HCT116 (cell line): ENCODE results near the gene GPR139. TPM values are rescaled to one million over a fixed set of nuclear protein-coding genes. Genes with fewer than 3 reads are reported as not detected.

Experiments
- ATAC-seq: fragments of 200-7000 bp; cut with Tn5 transposase; 2 replicates; pipeline ENCODE4 v1.9.1; 2020; ENCODE audit warnings: mild to moderate bottlenecking, moderate library complexity
- BruUV-seq: library from RNA; stranded (reverse); fragments of 400-500 nt; replicated peaks from 2 replicates; lab custom pipeline; 2021; lab: Mats Ljungman, UMichigan
- CTCF ChIA-PET: fragments of 300-600 bp; sonication (Branson Sonifier 250); formaldehyde crosslinking; loops from one replicate; lab custom pipeline; 2021; ENCODE audit warnings: antibody characterized with exemption; lab: Charles Lee
- POLR2A ChIA-PET: fragments of 300-600, 350-600 bp; sonication (Branson Sonifier 250); formaldehyde crosslinking; loops from one replicate; lab custom pipeline; 2021; ENCODE audit warnings: antibody characterized with exemption; lab: Charles Lee
- RAD21 ChIA-PET, 2 experiments: fragments of 300-600 bp; sonication (Branson Sonifier 250); formaldehyde crosslinking; loops; one replicate each; lab custom pipeline; 2023; ENCODE audit warnings: low total read pairs in 2 of 2; ENCODE audit not compliant: uncharacterized antibody in 2 of 2, unreplicated experiment in 2 of 2, low non-redundant PET in 1 of 2; lab: Charles Lee
- DNase-seq: peaks from one replicate; pipeline ENCODE4 v3.0.0-alpha.2; 2010; ENCODE audit warnings: low read depth, low spot score
- H2AFZ ChIP-seq: fragments of 200-600 bp; shearing (Covaris generic), sonication (generic); 2 replicates; pipeline ENCODE4 v1.6.1; 2017; ENCODE audit warnings: low read depth, mixed run types, mixed read lengths, antibody characterized with exemption, low read length; ENCODE audit not compliant: poor library complexity, severe bottlenecking
- H3K27ac ChIP-seq: 2 replicates; pipeline ENCODE4 v1.5.1; 2012; ENCODE audit warnings: low read depth, low read length
- H3K27me3 ChIP-seq: fragments of 200-600 bp; sonication (generic); 2 replicates; pipeline ENCODE4 v1.6.1; 2016; ENCODE audit warnings: mixed run types, low read length, mixed read lengths; ENCODE audit not compliant: insufficient read depth
- H3K36me3 ChIP-seq, 2 experiments: fragments of 200-500 bp in 1 of 2; fragments of 200-600 bp in 1 of 2; sonication (Bioruptor generic) in 1 of 2; sonication (generic) in 1 of 2; 2 replicates each; pipeline versions ENCODE4 v1.5.1 to v1.6.1; 2014 to 2016; ENCODE audit warnings: low read length in 2 of 2, inconsistent platforms in 1 of 2, mixed read lengths in 1 of 2, mixed run types in 1 of 2; ENCODE audit not compliant: insufficient read depth in 2 of 2, control insufficient read depth in 1 of 2
- H3K4me1 ChIP-seq, 2 experiments: fragments of 200-600 bp in 1 of 2; sonication (generic) in 1 of 2; 2 replicates each; pipeline versions ENCODE4 v1.5.1 to v1.6.1; 2012 to 2017; ENCODE audit warnings: low read length in 2 of 2, inconsistent platforms in 1 of 2, mild to moderate bottlenecking in 1 of 2, mixed read lengths in 1 of 2, mixed run types in 1 of 2, moderate library complexity in 1 of 2; ENCODE audit not compliant: insufficient read depth in 2 of 2, control insufficient read depth in 1 of 2
- H3K4me2 ChIP-seq: fragments of 200-600 bp; sonication (generic); 2 replicates; pipeline ENCODE4 v1.6.1; 2017; ENCODE audit warnings: mixed run types, low read length, mixed read lengths
- H3K4me3 ChIP-seq, 2 experiments: fragments of 200-600 bp in 1 of 2; sonication (generic) in 1 of 2; replicated peaks in 1 of 2; 2 replicates each; pipeline ENCODE4 v1.5.1; 2011 to 2016; ENCODE audit warnings: low read length in 2 of 2, control low read depth in 1 of 2, low read depth in 1 of 2, mild to moderate bottlenecking in 1 of 2, mixed read lengths in 1 of 2, mixed run types in 1 of 2
- H3K79me2 ChIP-seq: fragments of 200-600 bp; sonication (generic); 2 replicates; pipeline ENCODE4 v1.6.1; 2017; ENCODE audit warnings: mild to moderate bottlenecking, mixed run types, low read length, moderate library complexity, mixed read lengths; ENCODE audit not compliant: insufficient read depth
- H3K9ac ChIP-seq: fragments of 200-600 bp; sonication (generic); 2 replicates; pipeline ENCODE4 v1.6.1; 2016; ENCODE audit warnings: low read length, mixed read lengths
- H3K9me2 ChIP-seq: fragments of 200-600 bp; sonication (generic), shearing (Covaris generic); 2 replicates; pipeline ENCODE4 v1.6.1; 2017; ENCODE audit warnings: mixed run types, mild to moderate bottlenecking, moderate library complexity; ENCODE audit not compliant: insufficient read depth
- H3K9me3 ChIP-seq, 2 experiments: fragments of 200-500 bp in 1 of 2; fragments of 200-600 bp in 1 of 2; sonication (Bioruptor generic) in 1 of 2; sonication (generic) in 1 of 2; 2 replicates each; pipeline ENCODE4 v1.6.1; 2014 to 2017; ENCODE audit warnings: low read length in 2 of 2, mixed read lengths in 2 of 2, inconsistent platforms in 1 of 2, low read depth in 1 of 2, mild to moderate bottlenecking in 1 of 2, mixed run types in 1 of 2, moderate library complexity in 1 of 2; ENCODE audit not compliant: control insufficient read depth in 1 of 2, insufficient read depth in 1 of 2
- H4K20me1 ChIP-seq: fragments of 200-600 bp; sonication (generic), shearing (Covaris generic); 2 replicates; pipeline ENCODE4 v1.6.1; 2017; ENCODE audit warnings: mixed run types, mild to moderate bottlenecking, moderate library complexity; ENCODE audit not compliant: insufficient read depth
- CEBPB ChIP-seq: IDR thresholded peaks from 2 replicates; pipeline ENCODE4 v1.6.1; 2012; ENCODE audit warnings: low read depth
- EGR1 ChIP-seq: IDR thresholded peaks from 2 replicates; pipeline ENCODE4 v1.6.1; 2012; ENCODE audit warnings: low read depth
- ELF1 ChIP-seq: IDR thresholded peaks from 2 replicates; pipeline ENCODE4 v1.6.1; 2012; ENCODE audit warnings: low read depth, borderline replicate concordance
- EZH2 ChIP-seq: fragments of 200-600 bp; sonication (generic); IDR thresholded peaks from 2 replicates; pipeline ENCODE4 v1.6.1; 2017; ENCODE audit warnings: antibody characterized with exemption, mixed run types
- EZH2phosphoT487 ChIP-seq: fragments of 200-600 bp; IDR thresholded peaks from 2 replicates; pipeline ENCODE4 v1.6.1; 2018; ENCODE audit warnings: antibody characterized with exemption, borderline replicate concordance
- FOSL1 ChIP-seq: IDR thresholded peaks from 2 replicates; pipeline ENCODE4 v1.6.1; 2012; ENCODE audit warnings: low read depth
- JUND ChIP-seq: IDR thresholded peaks from 2 replicates; pipeline ENCODE4 v1.6.1; 2012
- POLR2A ChIP-seq: IDR thresholded peaks from 2 replicates; pipeline ENCODE4 v1.7.0; 2011; ENCODE audit warnings: borderline replicate concordance; ENCODE audit not compliant: insufficient read depth, insufficient read length; ENCODE audit errors: extremely low read depth
- POLR2AphosphoS5 ChIP-seq: IDR thresholded peaks from 2 replicates; pipeline ENCODE4 v1.6.1; 2011; ENCODE audit warnings: mild to moderate bottlenecking, low read depth, low read length, moderate library complexity
- RAD21 ChIP-seq: IDR thresholded peaks from 2 replicates; pipeline ENCODE4 v1.6.1; 2012; ENCODE audit warnings: low read depth, mild to moderate bottlenecking
- SIN3A ChIP-seq: IDR thresholded peaks from 2 replicates; pipeline ENCODE4 v1.6.1; 2012; ENCODE audit warnings: low read depth
- SP1 ChIP-seq: IDR thresholded peaks from 2 replicates; pipeline ENCODE4 v1.6.1; 2012; ENCODE audit warnings: low read depth
- SRF ChIP-seq: IDR thresholded peaks from 2 replicates; pipeline ENCODE4 v1.6.1; 2012; ENCODE audit warnings: low read depth
- TCF7L2 ChIP-seq: IDR thresholded peaks from 2 replicates; pipeline ENCODE4 v1.7.0; 2011; ENCODE audit warnings: borderline replicate concordance, inconsistent platforms; ENCODE audit not compliant: insufficient read depth, insufficient read length; ENCODE audit errors: extremely low read depth
- ZFX ChIP-seq: fragments of 450-650 bp; IDR thresholded peaks from 2 replicates; pipeline ENCODE4 v1.6.1; 2017
- ZNF274 ChIP-seq: fragments of 200-500 bp; sonication (Bioruptor generic); IDR thresholded peaks from 2 replicates; pipeline ENCODE4 v1.6.1; 2014; ENCODE audit warnings: mild to moderate bottlenecking, low read depth, low read length, inconsistent platforms
- intact Hi-C: fragments of 100-400 bp; cut with micrococcal nuclease; formaldehyde crosslinking; loops from 2 replicates; pipeline ENCODE4 v1.10.0; 2022
- total RNA-seq: library from RNA; stranded (reverse); gene quantifications from one replicate; pipeline ENCODE4 v1.2.1, GENCODE V29; 2021; ENCODE audit not compliant: unreplicated experiment
- TF ChIP-seq, protein P1 (sequence below): IDR thresholded peaks from 2 replicates; pipeline ENCODE4 v1.6.1; 2012; ENCODE audit warnings: low read depth
- TF ChIP-seq, protein P2 (sequence below): IDR thresholded peaks from 2 replicates; pipeline ENCODE4 v1.6.1; 2012
- TF ChIP-seq, protein P3 (sequence below): IDR thresholded peaks from 2 replicates; pipeline ENCODE4 v1.6.1; 2012
- TF ChIP-seq, protein P4 (sequence below): IDR thresholded peaks from 2 replicates; pipeline ENCODE4 v1.6.1; 2011; ENCODE audit warnings: mild to moderate bottlenecking, low read length, moderate library complexity; ENCODE audit not compliant: insufficient replicate concordance; ENCODE audit errors: extremely low read depth

The GPR139 gene
- total RNA-seq, 1 experiment from 2014 or later: not detected

DNA sequence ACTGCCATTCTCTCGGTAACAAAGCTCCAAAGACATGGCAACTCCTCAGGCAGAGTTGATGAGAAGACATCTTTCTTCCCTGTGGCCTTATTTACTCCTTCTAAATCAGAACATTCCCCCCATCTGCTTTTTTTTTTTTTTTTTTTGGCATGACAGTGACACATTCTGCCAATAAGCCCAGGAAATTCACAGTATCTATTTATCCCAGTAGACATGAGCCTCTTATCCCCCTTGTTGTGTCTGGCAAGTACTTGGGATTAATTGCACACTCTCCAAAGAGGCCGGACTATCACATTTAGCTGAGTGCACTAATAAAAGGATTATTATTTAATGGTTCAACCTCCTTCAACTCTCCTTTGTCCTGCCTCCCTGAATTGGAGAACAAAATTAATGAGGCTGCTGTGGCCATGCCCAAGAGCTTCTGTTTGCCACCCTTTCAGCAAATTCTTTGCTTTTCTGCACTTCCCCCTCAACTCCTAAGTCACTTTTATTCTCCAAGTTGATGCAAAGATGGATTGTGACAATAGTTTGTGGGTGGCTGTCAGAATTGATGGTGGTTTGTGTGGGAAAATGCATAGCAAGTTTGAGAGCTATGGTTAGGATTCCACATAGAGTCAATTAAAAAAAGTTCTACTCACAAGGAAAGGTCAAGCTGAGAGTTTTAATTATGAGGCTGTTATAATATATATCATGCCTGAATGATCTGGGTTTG is 47.2 kb downstream of the GPR139 start:
- no peak for ATAC-seq
- DNase-seq: no peak
- Histone ChIP-seq H3K9me2 (no peaks in the 10 kb centered on the region), H3K27me3 (peaks cover 22% of the 10 kb centered on the region; the same call in 1 of the 2 replicates)
- no peak for TF ChIP-seq POLR2AphosphoS5
- TF ChIP-seq ZNF274: no peak
- no peak for TF ChIP-seq SP1
- no peak for TF ChIP-seq POLR2A
- TF ChIP-seq SRF: no peak
- TF ChIP-seq SIN3A: no peak
- TF ChIP-seq FOSL1: no peak
- no peak for TF ChIP-seq ELF1
- TF ChIP-seq, protein P1, sequence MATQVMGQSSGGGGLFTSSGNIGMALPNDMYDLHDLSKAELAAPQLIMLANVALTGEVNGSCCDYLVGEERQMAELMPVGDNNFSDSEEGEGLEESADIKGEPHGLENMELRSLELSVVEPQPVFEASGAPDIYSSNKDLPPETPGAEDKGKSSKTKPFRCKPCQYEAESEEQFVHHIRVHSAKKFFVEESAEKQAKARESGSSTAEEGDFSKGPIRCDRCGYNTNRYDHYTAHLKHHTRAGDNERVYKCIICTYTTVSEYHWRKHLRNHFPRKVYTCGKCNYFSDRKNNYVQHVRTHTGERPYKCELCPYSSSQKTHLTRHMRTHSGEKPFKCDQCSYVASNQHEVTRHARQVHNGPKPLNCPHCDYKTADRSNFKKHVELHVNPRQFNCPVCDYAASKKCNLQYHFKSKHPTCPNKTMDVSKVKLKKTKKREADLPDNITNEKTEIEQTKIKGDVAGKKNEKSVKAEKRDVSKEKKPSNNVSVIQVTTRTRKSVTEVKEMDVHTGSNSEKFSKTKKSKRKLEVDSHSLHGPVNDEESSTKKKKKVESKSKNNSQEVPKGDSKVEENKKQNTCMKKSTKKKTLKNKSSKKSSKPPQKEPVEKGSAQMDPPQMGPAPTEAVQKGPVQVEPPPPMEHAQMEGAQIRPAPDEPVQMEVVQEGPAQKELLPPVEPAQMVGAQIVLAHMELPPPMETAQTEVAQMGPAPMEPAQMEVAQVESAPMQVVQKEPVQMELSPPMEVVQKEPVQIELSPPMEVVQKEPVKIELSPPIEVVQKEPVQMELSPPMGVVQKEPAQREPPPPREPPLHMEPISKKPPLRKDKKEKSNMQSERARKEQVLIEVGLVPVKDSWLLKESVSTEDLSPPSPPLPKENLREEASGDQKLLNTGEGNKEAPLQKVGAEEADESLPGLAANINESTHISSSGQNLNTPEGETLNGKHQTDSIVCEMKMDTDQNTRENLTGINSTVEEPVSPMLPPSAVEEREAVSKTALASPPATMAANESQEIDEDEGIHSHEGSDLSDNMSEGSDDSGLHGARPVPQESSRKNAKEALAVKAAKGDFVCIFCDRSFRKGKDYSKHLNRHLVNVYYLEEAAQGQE: no peak
- no peak for TF ChIP-seq EZH2phosphoT487
- TF ChIP-seq, protein P2, sequence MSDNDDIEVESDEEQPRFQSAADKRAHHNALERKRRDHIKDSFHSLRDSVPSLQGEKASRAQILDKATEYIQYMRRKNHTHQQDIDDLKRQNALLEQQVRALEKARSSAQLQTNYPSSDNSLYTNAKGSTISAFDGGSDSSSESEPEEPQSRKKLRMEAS: no peak
- TF ChIP-seq TCF7L2: no peak
- no peak for TF ChIP-seq JUND
- TF ChIP-seq, protein P3, sequence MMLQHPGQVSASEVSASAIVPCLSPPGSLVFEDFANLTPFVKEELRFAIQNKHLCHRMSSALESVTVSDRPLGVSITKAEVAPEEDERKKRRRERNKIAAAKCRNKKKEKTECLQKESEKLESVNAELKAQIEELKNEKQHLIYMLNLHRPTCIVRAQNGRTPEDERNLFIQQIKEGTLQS: no peak
- TF ChIP-seq EZH2: no peak
- TF ChIP-seq ZFX: no peak
- TF ChIP-seq CEBPB: no peak
- TF ChIP-seq RAD21: no peak
- TF ChIP-seq, protein P4, sequence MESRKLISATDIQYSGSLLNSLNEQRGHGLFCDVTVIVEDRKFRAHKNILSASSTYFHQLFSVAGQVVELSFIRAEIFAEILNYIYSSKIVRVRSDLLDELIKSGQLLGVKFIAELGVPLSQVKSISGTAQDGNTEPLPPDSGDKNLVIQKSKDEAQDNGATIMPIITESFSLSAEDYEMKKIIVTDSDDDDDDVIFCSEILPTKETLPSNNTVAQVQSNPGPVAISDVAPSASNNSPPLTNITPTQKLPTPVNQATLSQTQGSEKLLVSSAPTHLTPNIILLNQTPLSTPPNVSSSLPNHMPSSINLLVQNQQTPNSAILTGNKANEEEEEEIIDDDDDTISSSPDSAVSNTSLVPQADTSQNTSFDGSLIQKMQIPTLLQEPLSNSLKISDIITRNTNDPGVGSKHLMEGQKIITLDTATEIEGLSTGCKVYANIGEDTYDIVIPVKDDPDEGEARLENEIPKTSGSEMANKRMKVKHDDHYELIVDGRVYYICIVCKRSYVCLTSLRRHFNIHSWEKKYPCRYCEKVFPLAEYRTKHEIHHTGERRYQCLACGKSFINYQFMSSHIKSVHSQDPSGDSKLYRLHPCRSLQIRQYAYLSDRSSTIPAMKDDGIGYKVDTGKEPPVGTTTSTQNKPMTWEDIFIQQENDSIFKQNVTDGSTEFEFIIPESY: no peak
- TF ChIP-seq EGR1: no peak
- TF ChIP-seq, all 23 proteins: peak for 0
- Histone ChIP-seq H3K4me1 (no peaks in the 10 kb centered on the region), H3K36me3 (no peaks in the 10 kb centered on the region), H3K27ac (no peak overlapping the region), H3K79me2 (no peaks in the 10 kb centered on the region), H4K20me1 (no peaks in the 10 kb centered on the region), H3K9me3 (no peaks in the 10 kb centered on the region), H3K4me3 (no peak overlapping the region), H3K4me2 (no peak overlapping the region), H2AFZ (no peak overlapping the region), H3K9ac (no peak overlapping the region)
- intact Hi-C loops: no loop called here
- ChIA-PET CTCF (no interaction called here), POLR2A (no interaction called here), RAD21 (no interaction called here)
- BruUV-seq: no TSS peak
